Fibroblast of mammary gland (primary cell): ENCODE measurements around the gene ARHGAP1.

ENCODE experiments used
- DNase-seq: peaks from one replicate; pipeline ENCODE4 v3.0.0-alpha.2; 2010; ENCODE audit warnings: low read depth
- H3K4me3 ChIP-seq: 2 replicates; pipeline ENCODE4 v1.5.1; 2011; ENCODE audit warnings: low read depth, mild to moderate bottlenecking, low read length, moderate library complexity; ENCODE audit not compliant: control insufficient read depth
- TF ChIP-seq, protein P1 (sequence below): conservative IDR thresholded peaks from 2 replicates; pipeline ENCODE4 v1.5.1; 2011; ENCODE audit warnings: low read depth, low read length, inconsistent platforms; ENCODE audit not compliant: control insufficient read depth, insufficient read depth

ARHGAP1 gene

DNA sequence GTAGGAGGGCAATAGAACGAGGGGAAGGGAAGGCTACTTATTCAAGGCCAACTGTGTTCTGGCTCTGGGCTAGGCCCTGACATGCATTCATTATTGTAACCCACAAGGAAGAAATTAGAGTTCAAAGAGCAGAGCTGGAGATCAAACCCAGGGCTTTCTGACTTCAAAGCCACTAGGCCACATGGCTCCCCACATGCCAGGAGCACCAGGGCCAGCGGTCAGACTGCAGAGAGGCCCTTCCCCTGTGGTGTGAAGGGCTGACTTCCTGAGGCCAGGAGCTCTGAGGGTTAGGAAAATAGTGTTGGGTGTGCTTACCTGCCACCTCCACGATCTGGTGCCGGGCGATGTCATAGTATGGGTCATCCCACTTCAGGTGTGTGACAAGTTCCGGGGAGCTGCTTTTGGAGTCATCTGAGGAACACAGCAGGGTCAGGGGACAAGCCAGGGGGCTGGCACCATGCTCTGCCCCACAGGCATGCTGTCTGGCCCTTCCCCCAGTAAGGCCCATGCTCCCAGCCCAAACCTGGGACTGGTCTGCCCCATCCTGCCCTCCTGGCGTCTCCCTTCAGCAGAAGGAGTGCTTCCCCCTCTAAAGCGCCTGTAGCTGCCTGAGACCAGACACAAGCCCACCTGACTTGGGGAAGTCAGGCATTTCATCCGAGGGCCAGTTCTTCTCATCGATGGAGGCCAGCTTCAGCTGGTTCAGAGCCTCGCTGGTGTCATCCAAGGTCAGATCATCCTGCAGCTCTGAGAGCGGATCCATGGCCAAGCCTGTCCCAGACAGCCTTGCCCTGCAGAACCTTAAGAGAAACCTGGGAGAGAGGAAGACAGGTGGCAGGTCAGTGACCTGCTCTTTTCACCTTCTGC, 4.8 kb downstream of the ARHGAP1 start:
- no peak for DNase-seq
- TF ChIP-seq, protein P1, sequence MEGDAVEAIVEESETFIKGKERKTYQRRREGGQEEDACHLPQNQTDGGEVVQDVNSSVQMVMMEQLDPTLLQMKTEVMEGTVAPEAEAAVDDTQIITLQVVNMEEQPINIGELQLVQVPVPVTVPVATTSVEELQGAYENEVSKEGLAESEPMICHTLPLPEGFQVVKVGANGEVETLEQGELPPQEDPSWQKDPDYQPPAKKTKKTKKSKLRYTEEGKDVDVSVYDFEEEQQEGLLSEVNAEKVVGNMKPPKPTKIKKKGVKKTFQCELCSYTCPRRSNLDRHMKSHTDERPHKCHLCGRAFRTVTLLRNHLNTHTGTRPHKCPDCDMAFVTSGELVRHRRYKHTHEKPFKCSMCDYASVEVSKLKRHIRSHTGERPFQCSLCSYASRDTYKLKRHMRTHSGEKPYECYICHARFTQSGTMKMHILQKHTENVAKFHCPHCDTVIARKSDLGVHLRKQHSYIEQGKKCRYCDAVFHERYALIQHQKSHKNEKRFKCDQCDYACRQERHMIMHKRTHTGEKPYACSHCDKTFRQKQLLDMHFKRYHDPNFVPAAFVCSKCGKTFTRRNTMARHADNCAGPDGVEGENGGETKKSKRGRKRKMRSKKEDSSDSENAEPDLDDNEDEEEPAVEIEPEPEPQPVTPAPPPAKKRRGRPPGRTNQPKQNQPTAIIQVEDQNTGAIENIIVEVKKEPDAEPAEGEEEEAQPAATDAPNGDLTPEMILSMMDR: no peak
- H3K4me3 ChIP-seq: no peak overlapping the region

DNA sequence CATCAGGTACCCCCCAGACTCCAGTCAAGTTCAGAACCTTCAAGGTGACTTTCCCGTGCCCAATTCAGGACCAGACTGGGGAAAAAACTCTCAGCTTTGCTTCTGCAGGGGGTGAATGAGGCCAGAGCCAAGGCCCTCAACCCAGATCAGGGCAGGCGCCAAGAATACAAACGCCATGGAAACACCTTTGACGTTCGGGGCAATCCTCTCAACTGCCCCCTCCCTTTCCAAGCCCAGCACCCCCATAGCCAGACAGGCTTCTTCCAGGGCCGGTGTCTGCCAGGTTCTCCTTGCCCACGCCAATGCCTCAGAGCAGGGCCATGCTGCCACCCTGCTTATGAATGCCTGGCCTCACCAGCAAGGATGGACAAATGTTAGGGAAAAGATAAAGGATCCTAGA, 5.8 kb downstream of the ARHGAP1 start:
- no peak for DNase-seq
- H3K4me3 ChIP-seq: no peak overlapping the region
- TF ChIP-seq, protein P1: no peak

DNA sequence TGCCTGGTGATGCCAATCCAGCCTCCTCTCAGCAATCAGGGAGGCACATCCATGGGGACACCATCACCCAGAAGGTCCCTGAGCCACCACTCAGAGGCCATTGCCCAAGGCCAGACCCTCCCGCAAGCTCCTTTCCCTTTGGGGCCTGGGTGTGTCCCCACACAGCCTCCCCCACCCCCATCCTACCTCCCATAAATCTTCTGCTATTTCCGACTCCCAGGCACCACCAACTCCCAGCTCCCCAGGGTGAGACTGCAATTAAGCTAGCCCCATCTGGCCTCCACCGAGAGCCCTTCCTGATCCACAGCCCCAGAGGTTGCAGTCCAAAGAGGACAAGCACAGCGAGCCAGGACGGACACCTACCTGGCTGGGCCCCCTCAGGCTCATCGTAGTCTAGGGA, 6.3 kb downstream of the ARHGAP1 start:
- TF ChIP-seq, protein P1: no peak
- no peak overlapping the region for H3K4me3 ChIP-seq
- DNase-seq: no peak

DNA sequence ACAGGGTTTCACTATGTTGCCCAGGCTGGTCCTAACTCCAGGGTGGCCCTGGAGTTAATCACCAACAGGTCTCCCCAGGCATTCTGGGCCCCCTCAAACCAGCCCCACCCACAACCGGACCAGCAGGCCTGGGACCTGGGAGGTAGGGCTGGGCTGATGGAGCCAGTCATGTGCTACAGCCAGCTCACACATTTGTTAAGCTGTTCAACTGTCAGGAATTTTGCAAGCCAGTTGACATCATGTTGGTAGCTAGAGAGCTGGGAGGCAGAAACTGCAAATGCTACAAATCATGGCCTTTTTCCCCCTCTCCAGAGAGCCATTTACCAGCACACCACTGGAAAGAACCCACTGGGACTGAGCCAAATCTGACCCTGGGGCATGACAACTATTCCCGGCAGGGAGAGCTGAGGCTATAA, 6.8 kb downstream of the ARHGAP1 start:
- DNase-seq: peak; percentile 82
- H3K4me3 ChIP-seq: no peak overlapping the region
- TF ChIP-seq, protein P1: no peak

DNA sequence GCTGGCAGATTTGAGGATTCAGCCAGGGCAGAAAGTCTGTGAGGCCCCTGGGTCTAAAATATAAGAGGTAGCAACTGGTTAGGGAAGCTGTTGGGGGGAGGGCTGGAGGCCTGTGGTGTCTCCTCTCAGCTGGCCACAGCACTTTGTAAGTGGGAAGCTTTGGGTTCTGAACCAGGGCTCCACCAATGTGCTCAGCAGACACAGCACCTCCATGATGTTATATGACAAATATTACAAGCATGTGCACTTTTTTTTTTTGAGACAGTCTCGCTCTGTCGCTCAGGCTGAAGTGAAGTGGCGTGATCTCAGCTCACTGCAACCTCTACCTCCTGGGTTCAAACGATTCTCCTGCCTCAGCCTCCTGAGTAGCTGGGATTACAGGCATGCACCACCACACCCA, 8.0 kb downstream of the ARHGAP1 start:
- TF ChIP-seq, protein P1: no peak
- no peak for DNase-seq
- H3K4me3 ChIP-seq: no peak overlapping the region

DNA sequence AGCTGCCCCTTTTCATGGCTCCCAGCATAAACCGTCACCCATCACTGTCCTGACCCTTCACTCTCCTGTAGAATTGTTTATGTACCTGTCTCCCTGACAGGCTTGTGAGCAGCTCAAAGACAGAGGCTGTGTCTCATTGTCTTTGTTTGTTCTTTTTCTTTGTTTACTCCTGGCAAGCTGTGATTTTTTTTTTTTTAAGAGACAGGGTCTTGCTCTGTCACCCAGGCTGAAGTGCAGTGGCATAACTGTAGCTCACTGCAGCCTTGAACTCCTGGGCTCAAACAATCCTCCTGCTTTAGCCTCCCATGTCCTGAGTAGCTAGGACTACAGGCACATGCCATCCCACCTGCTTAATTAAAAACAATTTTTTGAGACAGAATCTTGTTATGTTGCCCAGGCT, 9.7 kb downstream of the ARHGAP1 start:
- H3K4me3 ChIP-seq: no peak overlapping the region
- DNase-seq: no peak
- TF ChIP-seq, protein P1: no peak
